Iris pigment epithelial cell (primary cell): ENCODE results near the gene SYCE1.

Experiments
- DNase-seq: peaks from one replicate; pipeline ENCODE4 v3.0.0-alpha.2; 2011; ENCODE audit warnings: low read depth

Gene SYCE1

GRCh38 chr10:133511907-133512528 is 53.4 kb downstream of the SYCE1 start:
- DNase-seq, result no peak

- no peak for DNase-seq
Measured at GRCh38 chr10:133511408-133511807, 54.0 kb downstream of the SYCE1 start.

- no peak for DNase-seq
Measured at GRCh38 chr10:133509700-133510099, 55.7 kb downstream of the SYCE1 start.
